HepG2 (cell line): ENCODE measurements around the gene TMEM178A. TPM values are rescaled to one million over a fixed set of nuclear protein-coding genes. Genes with fewer than 3 reads are reported as not detected.

Experiments
- ATAC-seq: fragments of 200-7000 bp; cut with Tn5 transposase; 3 replicates; pipeline ENCODE4 v1.9.1; 2020; ENCODE audit warnings: mild to moderate bottlenecking, moderate library complexity
- BruUV-seq: library from RNA; stranded (reverse); fragments of 400-500 nt; replicated peaks from 2 replicates; lab custom pipeline; 2021; lab: Mats Ljungman, UMichigan
- CTCF ChIA-PET: fragments of 300-600 bp; formaldehyde crosslinking; extraction: SDS; loops from one replicate; lab custom pipeline; 2021; ENCODE audit warnings: low total read pairs, inconsistent platforms, low intra/inter-chr PET ratio; lab: Yijun Ruan, JAX
- POLR2A ChIA-PET: fragments of 350-600 bp; sonication (Branson Sonifier 250); formaldehyde crosslinking; loops from one replicate; lab custom pipeline; 2020; ENCODE audit warnings: antibody characterized with exemption, inconsistent platforms; lab: Yijun Ruan, JAX
- DNase-seq: peaks from one replicate; pipeline ENCODE4 v3.0.0-alpha.2; 2015; ENCODE audit warnings: low spot score
- FAIRE-seq: peaks from 3 replicates; lab custom pipeline; 2011; peaks lifted over from hg19 to GRCh38; lab: Jason Lieb, UNC
- H2AFZ ChIP-seq: one replicate; pipeline ENCODE4 v1.6.1; 2011; ENCODE audit warnings: low read length, inconsistent platforms
- H3K27ac ChIP-seq: fragments of 300-600 bp; 3 replicates; pipeline ENCODE4 v1.8.0; 2011; ENCODE audit warnings: mixed run types, mild to moderate bottlenecking, mixed read lengths, low read length, inconsistent platforms; ENCODE audit not compliant: insufficient read depth; ENCODE audit errors: extremely low read length
- H3K27me3 ChIP-seq, 2 experiments: fragments of 200-600 bp in 1 of 2; 2 replicates in 1 of 2; 3 replicates in 1 of 2; pipeline versions ENCODE4 v1.6.0 to v1.8.0; 2011; ENCODE audit warnings: low read length in 2 of 2, mild to moderate bottlenecking in 2 of 2, moderate library complexity in 2 of 2, inconsistent platforms in 1 of 2; ENCODE audit not compliant: insufficient read depth in 2 of 2, control insufficient read depth in 1 of 2
- H3K36me3 ChIP-seq, 2 experiments: fragments of 200-600 bp in 1 of 2; replicated peaks in 1 of 2; 2 replicates in 1 of 2; 3 replicates in 1 of 2; pipeline versions ENCODE4 v1.5.1 to v1.8.0; 2011; ENCODE audit warnings: low read length in 2 of 2, inconsistent platforms in 1 of 2; ENCODE audit not compliant: insufficient read depth in 2 of 2, control insufficient read depth in 1 of 2
- H3K4me1 ChIP-seq: 2 replicates; pipeline ENCODE4 v1.5.1; 2012; ENCODE audit warnings: low read length, inconsistent platforms; ENCODE audit not compliant: insufficient read depth
- H3K4me2 ChIP-seq: 2 replicates; pipeline ENCODE4 v1.6.0; 2011; ENCODE audit warnings: low read depth, low read length, inconsistent platforms
- H3K4me3 ChIP-seq, 3 experiments: fragments of 200-600 bp in 1 of 3; sonication (generic), shearing (Covaris generic) in 1 of 3; replicated peaks in 1 of 3; 2 replicates each; pipeline ENCODE4 v1.5.1; 2011 to 2016; ENCODE audit warnings: low read length in 3 of 3, inconsistent platforms in 2 of 3, low read depth in 2 of 3, mild to moderate bottlenecking in 2 of 3, control low read depth in 1 of 3, mixed read lengths in 1 of 3; ENCODE audit not compliant: insufficient read depth in 1 of 3
- H3K79me2 ChIP-seq: one replicate; pipeline ENCODE4 v1.6.1; 2011; ENCODE audit warnings: low read length, inconsistent platforms; ENCODE audit not compliant: insufficient read depth
- H3K9ac ChIP-seq: 2 replicates; pipeline ENCODE4 v1.6.0; 2011; ENCODE audit warnings: mild to moderate bottlenecking, low read depth, low read length, inconsistent platforms; ENCODE audit not compliant: insufficient read depth
- H3K9me3 ChIP-seq: 2 replicates; pipeline ENCODE4 v1.5.1; 2012; ENCODE audit warnings: mild to moderate bottlenecking, low read length
- H4K20me1 ChIP-seq: 2 replicates; pipeline ENCODE4 v1.6.0; 2011; ENCODE audit warnings: inconsistent platforms, mild to moderate bottlenecking, low read length, moderate library complexity; ENCODE audit not compliant: insufficient read depth
- CBX2 ChIP-seq, 2 experiments: fragments of 200-600 bp in 1 of 2; sonication (generic); formaldehyde crosslinking in 1 of 2; IDR thresholded peaks; 2 replicates each; pipeline versions ENCODE4 v1.7.0 to v1.8.1; 2018 to 2022; ENCODE audit warnings: low read depth in 2 of 2, low read length in 1 of 2, mild to moderate bottlenecking in 1 of 2, missing genetic modification reagents in 1 of 2
- FIP1L1 ChIP-seq: fragments of 200-400 bp; formaldehyde crosslinking; IDR thresholded peaks from 2 replicates; pipeline ENCODE4 v1.6.1; 2018; ENCODE audit warnings: low read depth, mild to moderate bottlenecking, low read length, moderate library complexity, borderline replicate concordance; ENCODE audit not compliant: insufficient read depth
- FOXK1 ChIP-seq: sonication (generic); formaldehyde crosslinking; IDR thresholded peaks from 2 replicates; pipeline ENCODE4 v1.4.0; 2020; ENCODE audit warnings: low read depth, missing genetic modification reagents, borderline replicate concordance
- MAFK ChIP-seq, 2 experiments: IDR thresholded peaks in 1 of 2; conservative IDR thresholded peaks in 1 of 2; 2 replicates each; pipeline ENCODE4 v1.6.1; 2011; ENCODE audit warnings: improper control_type of control experiment in 2 of 2, low read length in 2 of 2
- MED8 ChIP-seq: sonication (generic); formaldehyde crosslinking; IDR thresholded peaks from 2 replicates; pipeline ENCODE4 v1.8.1; 2023; ENCODE audit warnings: mild to moderate bottlenecking, missing genetic modification reagents; ENCODE audit not compliant: insufficient replicate concordance
- RNF2 ChIP-seq: fragments of 450-650 bp; conservative IDR thresholded peaks from 2 replicates; pipeline ENCODE4 v1.6.1; 2016; ENCODE audit warnings: low read depth
- SRSF9 ChIP-seq: fragments of 200-400 bp; formaldehyde crosslinking; IDR thresholded peaks from 2 replicates; pipeline ENCODE4 v1.6.1; 2018; ENCODE audit warnings: borderline replicate concordance, mild to moderate bottlenecking, low read depth, low read length; ENCODE audit not compliant: insufficient read depth, poor library complexity, severe bottlenecking
- TAF1 ChIP-seq: sonication (generic); formaldehyde crosslinking; IDR thresholded peaks from 2 replicates; pipeline ENCODE4 v1.4.0; 2020; ENCODE audit warnings: missing genetic modification reagents
- ZNF549 ChIP-seq: sonication (generic); formaldehyde crosslinking; IDR thresholded peaks from 2 replicates; pipeline ENCODE4 v1.5.0; 2020; ENCODE audit warnings: missing genetic modification reagents
- ZNF850 ChIP-seq: sonication (generic); formaldehyde crosslinking; conservative IDR thresholded peaks from 2 replicates; pipeline ENCODE4 v1.9.0; 2021; ENCODE audit warnings: mild to moderate bottlenecking, missing genetic modification reagents
- WGBS: methylation state at CpG from one replicate; pipeline ENCODE4 v1.1.6; 2017; ENCODE audit warnings: low lambda C conversion rate; 5-methylcytosine and 5-hydroxymethylcytosine counted together
- in situ Hi-C: cut with HindIII; loops from 2 replicates; pipeline ENCODE4 v1.10.0; 2017; ENCODE audit warnings: low pct_unique_long_range_greater_than_20kb; ENCODE audit not compliant: extremely low pct_ligation_motif_present
- intact Hi-C: fragments of 100-400 bp; cut with micrococcal nuclease; formaldehyde crosslinking; loops from one replicate; pipeline ENCODE4 v1.10.0; 2022; ENCODE audit not compliant: unreplicated experiment
- polyA plus RNA-seq, 8 experiments: library from polyadenylated mRNA; depleted of rRNA in 3 of 8; stranded (reverse) in 7 of 8; unstranded in 1 of 8; fragments of >200 nt; fragmentation: Illumina TruSeq in 4 of 8; extraction: Trizol in 4 of 8; gene quantifications; 2 replicates each; pipeline versions ENCODE4 v1.2.1 to v1.2.3, GENCODE V29; 2011 to 2016; ENCODE audit warnings: low read depth in 4 of 8, missing spikeins in 1 of 8, mixed read lengths in 1 of 8; ENCODE audit not compliant: insufficient read depth in 1 of 8
- total RNA-seq, 5 experiments: library from RNA; depleted of rRNA; stranded (reverse); fragments of >200 nt; fragmentation: Illumina TruSeq; extraction: Trizol; gene quantifications; 2 replicates each; pipeline ENCODE4 v1.2.3, GENCODE V29; 2016; ENCODE audit warnings: low read depth in 1 of 5
- TF ChIP-seq, protein P1 (sequence below): sonication (generic); formaldehyde crosslinking; IDR thresholded peaks from 2 replicates; pipeline ENCODE4 v1.4.0; 2020; ENCODE audit warnings: mild to moderate bottlenecking, missing genetic modification reagents

TMEM178A gene
- total and polyA plus RNA-seq, 2 of the 13 experiments (the other 11 are each of a cell fraction or from before 2014, with no cell fraction given): 0.38 to 3.3 TPM

DNA sequence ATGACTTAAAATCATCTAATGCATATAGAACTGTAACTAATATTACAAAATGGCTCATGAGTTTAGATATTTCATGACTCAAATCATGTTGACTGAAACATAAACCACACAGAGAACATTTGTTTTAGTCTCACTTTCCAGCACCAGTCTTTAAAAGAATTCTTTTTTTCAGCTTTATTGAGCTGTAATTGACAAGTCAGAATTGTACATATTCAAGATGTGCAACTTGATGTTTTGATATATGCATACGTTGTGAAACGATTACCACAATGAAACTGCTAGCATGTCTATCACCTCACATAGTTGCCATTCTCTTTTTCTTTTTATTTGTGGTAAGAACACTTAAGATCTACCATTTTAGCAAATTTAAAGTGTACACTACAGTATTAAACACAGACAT, 25.0 kb upstream of the TMEM178A start:
- Histone ChIP-seq H3K4me1 (peaks cover 13% of the 10 kb centered on the region), H3K4me2 (no peak overlapping the region), H3K9ac (no peak overlapping the region), H3K9me3 (no peaks in the 10 kb centered on the region), H3K36me3 (no peaks in the 10 kb centered on the region), H3K79me2 (no peaks in the 10 kb centered on the region), H4K20me1 (no peaks in the 10 kb centered on the region), H3K27me3 (0 out of 5 replicates have a peak, but pooled peaks cover 0 to 3% of the 10 kb centered on the region in 2 experiments), H3K4me3 (no peak overlapping the region), H3K27ac (no peak overlapping the region), H2AFZ (no peak overlapping the region)
- CTCF ChIA-PET: no interaction called here
- in situ Hi-C loops (no loop called here), intact Hi-C loops (no loop called here)
- FAIRE-seq (no peak), ATAC-seq (no peak), DNase-seq (no peak)
- TF ChIP-seq SRSF9 (no peak), MED8 (no peak)
- no TSS peak for BruUV-seq
- WGBS: 32% methylated on average over 2 of the region's 2 CpGs
- POLR2A ChIA-PET: no interaction called here

DNA sequence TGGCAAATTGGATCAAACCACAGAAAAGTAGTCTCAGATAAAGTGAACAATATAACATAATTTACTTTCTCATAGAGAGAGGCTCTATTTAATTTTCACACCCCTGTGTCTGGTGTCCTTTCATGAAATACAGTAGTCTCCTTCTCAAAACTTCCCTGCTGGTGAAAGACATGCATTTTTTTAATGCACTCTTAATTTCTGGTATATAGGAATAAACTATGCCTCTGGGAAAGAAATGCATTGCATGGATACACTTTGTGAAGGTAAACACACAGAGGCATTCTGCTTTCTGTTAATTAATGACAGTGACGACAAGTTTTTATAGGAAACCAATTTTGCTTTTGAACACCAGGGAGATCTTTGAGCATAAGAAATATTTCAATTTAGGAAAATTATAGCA, 24.1 kb upstream of the TMEM178A start:
- BruUV-seq: no TSS peak
- 67% methylated on average over 1 of the region's 1 CpG for WGBS
- POLR2A ChIA-PET: no interaction called here
- Histone ChIP-seq H3K27ac (no peak overlapping the region), H3K4me1 (peaks cover 13% of the 10 kb centered on the region), H2AFZ (no peak overlapping the region), H3K9me3 (no peaks in the 10 kb centered on the region), H3K4me3 (no peak overlapping the region), H3K27me3 (no peaks in the 10 kb centered on the region), H4K20me1 (no peaks in the 10 kb centered on the region), H3K79me2 (no peaks in the 10 kb centered on the region), H3K9ac (no peak overlapping the region), H3K4me2 (no peak overlapping the region), H3K36me3 (no peaks in the 10 kb centered on the region)
- in situ Hi-C loops (no loop called here), intact Hi-C loops (no loop called here)
- FAIRE-seq: no peak
- no peak for DNase-seq
- ATAC-seq: no peak
- TF ChIP-seq CBX2 (IDR thresholded peaks at IDR 0.05; ENCODE audit: low read depth, low read length) (no peak), CBX2 (CRISPR knock-in tag; IDR thresholded peaks at IDR 0.05; ENCODE audit: low read depth) (no peak), MAFK (conservative IDR thresholded peaks at IDR 0.05 in 1 of 2, IDR thresholded peaks at IDR 0.05 in 1 of 2; ENCODE audit: low read length in 2 of 2) (no peak), ZNF850 (CRISPR knock-in tag) (no peak), FIP1L1 (no peak), RNF2 (no peak), TAF1 (CRISPR knock-in tag) (no peak), FOXK1 (CRISPR knock-in tag) (no peak), ZNF549 (no peak)
- TF ChIP-seq, protein P1, sequence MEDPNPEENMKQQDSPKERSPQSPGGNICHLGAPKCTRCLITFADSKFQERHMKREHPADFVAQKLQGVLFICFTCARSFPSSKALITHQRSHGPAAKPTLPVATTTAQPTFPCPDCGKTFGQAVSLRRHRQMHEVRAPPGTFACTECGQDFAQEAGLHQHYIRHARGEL (CRISPR knock-in tag): no peak
- CTCF ChIA-PET: no interaction called here
